GM21515 (cell line): ENCODE data around the gene DCLK2.

ENCODE experiments used
- ATAC-seq: cut with Tn5 transposase; IDR thresholded peaks from one replicate; pipeline ENCODE4 v1.9.1; 2021; ENCODE audit not compliant: unreplicated experiment

The DCLK2 gene

DNA sequence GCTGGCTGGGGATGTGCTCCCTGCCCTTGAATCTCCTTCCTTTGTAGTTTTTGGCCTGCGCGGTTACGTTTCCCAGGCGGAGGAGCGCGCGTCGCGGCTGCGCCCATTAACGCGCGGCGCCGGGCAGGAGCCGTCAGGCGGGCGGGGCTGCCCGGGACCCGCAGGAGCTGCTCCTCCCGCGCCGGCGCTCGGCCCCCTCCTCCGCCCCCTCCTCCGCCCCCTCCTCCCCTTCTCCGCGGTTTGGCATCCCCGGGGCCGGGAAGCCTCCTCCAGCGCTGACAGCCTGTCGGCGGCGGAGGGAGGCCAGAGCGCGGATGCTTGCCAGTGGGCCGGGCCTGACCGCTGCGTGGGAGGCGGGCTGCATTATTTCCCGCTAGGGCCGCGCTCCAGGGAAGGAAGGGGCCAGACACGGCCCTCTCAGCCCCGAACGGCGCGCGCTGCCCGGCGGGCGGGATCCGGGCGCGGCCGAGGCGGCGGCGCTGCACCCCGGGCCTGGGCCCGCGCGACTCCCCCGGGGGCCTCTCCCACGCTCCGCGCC lies at the start of gene DCLK2:
TSS of gene DCLK2 (plus strand) at position 405 of the 538 bp plus-strand sequence. CDS start 583 bp downstream, outside the sequence.
- ATAC-seq = no peak

DNA sequence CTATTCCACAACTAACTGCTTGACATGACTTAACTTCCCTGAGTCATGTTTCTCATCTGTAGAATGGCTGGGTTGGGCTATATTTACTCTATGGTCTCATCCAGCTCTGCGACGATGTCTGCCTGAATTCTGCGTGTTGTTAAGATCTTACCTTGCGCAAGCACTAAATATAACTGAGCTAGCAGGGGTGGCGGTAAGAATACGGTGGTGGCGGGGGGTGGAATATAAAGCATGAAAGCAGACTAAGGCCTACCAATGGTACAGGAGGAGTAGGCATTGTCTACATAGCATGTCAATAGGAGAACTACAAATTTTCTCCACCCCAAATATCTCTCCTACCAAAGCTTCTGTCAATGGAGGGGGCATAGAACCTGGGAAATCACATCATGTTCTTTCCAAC lies 45.7 kb upstream of the DCLK2 start:
- ATAC-seq = no peak

DNA sequence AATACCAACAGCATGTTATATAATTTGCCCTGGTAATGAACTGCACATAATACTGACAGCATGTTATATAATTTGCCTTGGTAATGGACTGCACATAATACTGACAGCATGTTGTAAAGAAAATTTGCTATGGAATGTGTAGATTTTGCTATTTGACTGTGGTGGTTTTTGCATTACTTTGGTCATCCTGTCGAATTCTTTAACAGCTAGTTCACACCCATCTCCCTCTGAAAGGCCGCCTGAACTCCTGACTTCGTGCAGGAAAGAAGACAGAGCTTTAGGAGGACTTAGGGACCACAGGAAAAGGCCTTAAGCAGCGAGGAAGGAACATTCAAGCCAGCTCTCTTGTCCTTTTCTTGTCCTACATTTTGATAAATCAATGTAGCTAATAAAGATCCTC lies 45.2 kb upstream of the DCLK2 start:
- ATAC-seq = no peak

DNA sequence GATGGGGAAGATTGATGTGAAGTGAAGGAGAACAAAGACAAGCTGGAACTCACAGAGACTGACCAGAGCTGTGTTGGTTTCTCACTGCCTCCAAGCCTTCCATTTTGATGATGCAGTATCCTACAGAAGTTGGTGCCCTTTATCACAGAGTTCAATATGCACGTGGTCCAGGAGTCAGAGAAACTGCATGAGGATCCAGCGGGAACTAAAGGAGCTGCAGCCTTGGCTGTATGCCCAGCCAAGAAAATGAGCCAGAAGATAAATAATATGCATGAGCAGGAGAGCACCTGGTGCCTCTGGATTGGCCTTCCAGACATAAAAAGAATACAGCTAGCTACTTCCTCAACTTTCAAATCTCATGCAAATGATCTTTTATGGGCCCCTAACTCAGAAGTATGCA lies 44.3 kb upstream of the DCLK2 start:
- no peak for ATAC-seq

DNA sequence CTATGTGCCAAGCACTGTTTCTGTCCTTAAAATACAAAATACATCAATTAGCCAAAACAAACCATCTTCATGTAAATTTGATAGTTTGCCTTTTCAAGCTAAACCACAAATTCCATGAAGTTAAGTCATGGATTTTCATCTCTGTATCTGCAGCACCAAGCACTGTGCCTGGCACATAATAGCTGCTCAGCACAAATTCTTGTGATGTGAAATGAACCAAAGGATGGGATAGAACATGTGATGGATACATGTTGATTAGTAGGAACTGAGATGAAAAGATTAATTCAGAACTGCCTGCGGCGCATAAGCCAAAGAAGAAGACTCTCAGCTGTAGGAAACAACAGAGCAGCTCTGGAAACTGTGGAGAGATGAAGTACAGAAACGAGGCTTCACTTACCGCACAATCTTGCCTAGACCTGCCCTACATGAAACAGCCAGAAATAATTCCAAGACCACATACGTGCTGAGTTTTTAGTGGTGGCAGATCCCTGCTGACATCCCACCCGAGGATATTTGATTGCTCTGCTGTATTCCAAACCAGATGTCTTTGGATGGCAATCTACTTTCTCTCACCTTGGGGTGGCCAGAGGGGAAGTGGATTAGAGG lies 40.9 kb upstream of the DCLK2 start:
- no peak for ATAC-seq

GRCh38 chr4:150038335-150039076 lies 39.7 kb upstream of the DCLK2 start:
- ATAC-seq = peak; percentile 94

- ATAC-seq = peak; percentile 39
These were observed 38.7 kb upstream of the DCLK2 start for GRCh38 chr4:150039274-150040127.

DNA sequence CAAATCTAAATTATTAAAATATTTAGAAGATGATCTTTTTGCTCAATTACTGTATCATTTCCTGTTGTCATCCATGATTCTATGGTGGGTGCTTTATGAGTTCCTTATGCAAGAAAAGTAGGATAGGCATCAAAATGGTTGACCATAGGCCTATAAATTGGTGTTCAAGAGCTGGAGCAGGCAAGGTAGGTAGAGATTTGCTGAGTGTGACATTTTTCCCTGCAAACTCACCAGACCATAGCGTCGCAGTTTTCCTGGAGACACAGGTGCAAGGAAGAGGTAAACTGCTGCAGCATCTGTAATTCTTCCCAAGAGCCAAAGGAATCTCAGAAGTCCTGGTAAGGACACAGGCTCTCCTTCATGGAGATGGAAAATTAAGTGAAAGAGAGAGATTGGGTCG lies 33.7 kb upstream of the DCLK2 start:
- ATAC-seq = no peak

DNA sequence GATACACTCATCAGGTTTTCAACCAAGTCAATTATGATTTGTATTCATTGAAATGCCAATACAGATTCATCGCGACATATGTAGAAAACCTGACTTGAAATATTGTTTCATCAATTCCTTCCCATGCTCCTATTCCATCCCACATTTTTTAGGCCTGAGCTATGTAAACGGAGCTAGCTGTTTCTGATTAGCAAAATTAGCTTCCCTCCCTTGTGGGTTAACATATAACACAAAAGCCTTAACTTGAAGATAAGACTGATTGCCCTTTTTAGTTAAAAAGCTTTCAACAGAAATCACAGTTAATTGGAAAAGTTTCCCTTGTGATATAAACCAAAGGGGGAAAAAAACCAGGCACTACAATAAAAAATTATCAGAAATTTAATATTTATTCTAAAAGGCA lies 32.8 kb upstream of the DCLK2 start:
- ATAC-seq = no peak

GRCh38 chr4:150046728-150047217 lies 31.5 kb upstream of the DCLK2 start:
- no peak for ATAC-seq

GRCh38 chr4:150047546-150047945 lies 30.7 kb upstream of the DCLK2 start:
- no peak for ATAC-seq

GRCh38 chr4:150049682-150050081 lies 28.6 kb upstream of the DCLK2 start:
- ATAC-seq = no peak

GRCh38 chr4:150050566-150050965 lies 27.7 kb upstream of the DCLK2 start:
- ATAC-seq = no peak

DNA sequence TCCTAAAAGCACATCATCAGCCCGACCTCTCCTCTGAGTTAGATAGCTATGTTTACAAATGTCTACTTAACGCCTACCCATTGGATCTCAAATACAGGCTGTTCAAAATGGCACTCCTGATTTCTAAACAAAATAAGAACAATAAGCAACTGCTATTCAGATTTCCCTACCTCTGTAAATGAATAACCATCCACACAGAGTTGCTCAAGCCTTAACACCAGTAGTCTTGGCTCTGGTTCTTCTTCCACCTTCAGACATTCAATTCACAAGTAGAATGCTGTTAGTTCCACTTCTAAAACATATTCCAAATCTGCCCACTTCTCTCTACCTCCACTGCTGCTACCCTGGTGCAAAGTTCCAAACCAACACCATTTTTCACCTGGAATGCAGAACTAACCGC lies 27.1 kb upstream of the DCLK2 start:
- no peak for ATAC-seq

DNA sequence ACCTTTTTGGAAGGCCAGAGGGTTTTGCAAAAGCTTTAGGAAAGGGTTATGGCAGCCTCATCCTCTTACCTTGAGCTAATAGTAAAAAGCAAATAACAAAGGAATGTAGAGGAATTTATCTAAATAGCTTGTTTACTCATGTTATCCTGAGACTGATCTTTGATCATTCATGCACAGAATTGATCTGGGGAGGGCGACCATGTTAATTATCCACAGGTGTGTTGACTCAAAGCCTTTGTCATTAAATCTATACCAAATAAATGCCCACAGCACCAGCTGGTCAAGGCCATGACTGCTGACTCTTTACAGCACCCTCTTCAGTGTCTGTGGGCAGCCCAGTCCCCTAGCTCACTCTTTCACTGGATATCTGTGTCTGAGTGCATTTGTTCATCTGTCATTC lies 22.8 kb upstream of the DCLK2 start:
- no peak for ATAC-seq

DNA sequence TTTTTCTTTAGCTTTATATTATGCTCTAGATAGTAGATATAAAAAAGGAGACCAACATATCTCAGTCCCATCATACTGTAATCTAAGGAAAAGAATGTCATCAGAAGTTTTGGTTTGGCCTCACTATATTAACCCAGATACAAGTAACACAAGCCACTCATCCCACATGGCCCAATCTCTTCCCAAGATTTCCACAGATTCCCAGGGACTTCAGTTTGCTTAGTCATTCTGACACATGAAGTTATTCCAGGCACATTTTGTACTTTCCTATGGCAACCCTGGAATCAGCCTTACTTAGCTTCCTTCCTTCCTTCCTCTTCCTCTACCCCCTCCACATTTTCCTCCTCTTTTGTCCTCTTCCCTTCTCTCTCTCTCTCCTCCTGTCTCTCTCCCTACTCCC lies 21.7 kb upstream of the DCLK2 start:
- ATAC-seq = no peak

DNA sequence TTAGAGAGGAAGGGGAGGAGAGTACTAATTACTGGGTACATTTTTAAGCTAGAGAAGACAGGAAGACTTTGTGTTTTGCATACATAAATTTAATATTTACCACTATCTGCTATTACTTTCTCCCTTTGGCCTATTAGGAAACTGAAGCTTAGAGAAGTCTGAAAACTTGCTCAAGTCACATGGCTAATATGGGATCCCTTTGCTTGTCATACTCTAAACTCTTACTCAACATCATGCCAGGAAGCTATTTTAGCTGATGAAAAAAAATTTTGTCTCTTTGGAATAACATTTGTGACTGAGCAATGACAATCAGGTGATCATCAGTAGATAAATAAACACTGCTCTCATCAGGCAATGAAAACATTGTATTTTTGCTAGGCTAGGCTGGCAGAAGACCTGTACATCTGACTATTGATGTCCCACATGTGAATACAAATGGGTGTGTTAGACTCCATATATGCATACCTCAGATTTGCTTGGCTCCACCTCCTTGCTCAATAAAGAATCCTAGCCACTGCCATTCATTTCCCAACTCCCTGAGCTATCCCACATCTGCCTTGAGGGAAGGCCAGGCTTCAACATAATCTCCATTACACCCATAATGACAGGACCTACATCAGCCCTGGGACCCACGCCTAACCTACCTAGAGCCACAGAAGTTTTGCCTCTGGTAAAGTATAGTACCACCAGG lies 17.0 kb upstream of the DCLK2 start:
- ATAC-seq = no peak

DNA sequence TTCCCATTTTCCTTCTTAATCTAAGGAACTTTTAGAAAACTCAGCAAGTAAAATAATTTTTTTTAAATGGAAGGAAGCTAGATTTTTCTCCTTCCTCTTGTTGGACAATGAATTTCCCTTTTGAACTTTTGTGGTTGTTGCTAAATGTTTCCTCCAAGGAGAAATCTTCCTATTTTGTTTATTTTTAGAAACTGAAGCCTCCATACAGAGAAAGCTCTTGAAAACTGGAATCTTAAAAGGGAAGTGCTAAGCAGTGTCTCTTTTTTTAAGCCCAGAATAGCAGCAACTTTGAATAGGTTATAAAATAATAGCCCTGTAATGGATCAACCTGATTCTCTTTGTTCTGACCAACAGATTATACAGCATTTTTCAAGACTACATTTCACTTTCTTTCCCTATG lies 15.1 kb upstream of the DCLK2 start:
- no peak for ATAC-seq

- no peak for ATAC-seq
These were observed 12.5 kb upstream of the DCLK2 start for GRCh38 chr4:150065740-150066139.

GRCh38 chr4:150067859-150068258 lies 10.4 kb upstream of the DCLK2 start:
- no peak for ATAC-seq
